ENCODE results near the gene MXRA7.
"Not testable (repeated sequence)": the region's sequence is repeated elsewhere in the genome, so short reads cannot be mapped to it uniquely, and the experiment has no call there.

MXRA7 gene

DNA sequence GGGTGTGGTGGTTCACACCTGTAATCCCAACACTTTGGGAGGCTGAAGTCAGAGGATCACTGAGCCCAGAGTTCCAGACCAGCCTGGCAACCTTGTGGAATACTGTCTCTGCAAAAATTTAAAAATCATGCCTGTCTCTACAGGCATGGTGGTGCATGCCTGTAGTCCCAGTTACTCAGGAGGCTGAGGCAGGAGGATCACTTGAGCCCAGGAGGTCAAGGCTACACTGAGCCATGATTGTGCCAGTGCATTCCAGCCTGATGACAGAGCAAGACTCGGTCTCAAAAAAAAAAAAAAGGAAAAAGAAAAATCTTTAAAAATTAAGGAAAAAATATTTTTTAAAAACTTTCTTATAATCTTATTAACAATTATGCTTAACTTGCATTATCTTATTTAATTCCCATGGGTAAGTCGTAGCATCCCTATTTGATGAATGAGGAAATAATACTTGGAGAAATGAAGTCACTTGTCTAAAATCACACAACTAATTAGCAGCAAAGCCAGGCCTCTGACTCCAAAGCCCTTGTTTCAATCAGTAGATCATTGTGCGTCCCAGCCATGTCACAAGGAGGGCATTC, 40.7 kb upstream of the MXRA7 start:
- no peaks in the 10 kb centered on the region for H3K79me2 ChIP-seq (ENCODE audit: insufficient read depth, low read length)
- no peaks in the 10 kb centered on the region for H3K9me2 ChIP-seq (replicated peaks; ENCODE audit: insufficient read depth, low read length)
- no peaks in the 10 kb centered on the region for H3F3A ChIP-seq (ENCODE audit: insufficient read depth)
- H3K36me3 ChIP-seq (ENCODE audit: low read length) = no peaks in the 10 kb centered on the region; the same call in 1 of the 2 replicates
- H3K4me2 ChIP-seq (ENCODE audit: low read depth, low read length, poor library complexity, severe bottlenecking) = no peak overlapping the region
- no peak overlapping the region for H2AFZ ChIP-seq (ENCODE audit: low read depth, low read length, severe bottlenecking)
- no peaks in the 10 kb centered on the region for H3K9me3 ChIP-seq (ENCODE audit: insufficient read depth, low read length)
- H3K27me3 ChIP-seq (ENCODE audit: low read length) = no peaks in the 10 kb centered on the region
- H3K9ac ChIP-seq (ENCODE audit: low read length) = no peak overlapping the region
- TF ChIP-seq EZH2phosphoT487 (conservative IDR thresholded peaks at IDR 0.05; ENCODE audit: low read length) (no peak), CTCF (IDR thresholded peaks at IDR 0.05; ENCODE audit: insufficient read depth, low read length, poor library complexity, severe bottlenecking) (no peak)
- no peak overlapping the region for H3K27ac ChIP-seq (ENCODE audit: low read depth, low read length)
- no peaks in the 10 kb centered on the region for H4K20me1 ChIP-seq (ENCODE audit: low read depth, low read length)
- H3K4me3 ChIP-seq (ENCODE audit: insufficient read depth, low read length, poor library complexity, severe bottlenecking) = no peak overlapping the region

GRCh38 chr17:76748657-76749056, 37.9 kb upstream of the MXRA7 start:
- TF ChIP-seq CTCF (IDR thresholded peaks at IDR 0.05; ENCODE audit: insufficient read depth, low read length, poor library complexity, severe bottlenecking) (no peak), EZH2phosphoT487 (conservative IDR thresholded peaks at IDR 0.05; ENCODE audit: low read length) (no peak)
- no peak overlapping the region for H2AFZ ChIP-seq (ENCODE audit: low read depth, low read length, severe bottlenecking)
- H3K4me3 ChIP-seq (ENCODE audit: insufficient read depth, low read length, poor library complexity, severe bottlenecking) = no peak overlapping the region
- H3K27me3 ChIP-seq (ENCODE audit: low read length) = no peaks in the 10 kb centered on the region
- H3K27ac ChIP-seq (ENCODE audit: low read depth, low read length) = no peak overlapping the region
- H3K79me2 ChIP-seq (ENCODE audit: insufficient read depth, low read length) = no peaks in the 10 kb centered on the region
- H4K20me1 ChIP-seq (ENCODE audit: low read depth, low read length) = no peaks in the 10 kb centered on the region
- no peaks in the 10 kb centered on the region for H3F3A ChIP-seq (ENCODE audit: insufficient read depth)
- H3K9ac ChIP-seq (ENCODE audit: low read length) = no peak overlapping the region
- no peaks in the 10 kb centered on the region for H3K9me2 ChIP-seq (replicated peaks; ENCODE audit: insufficient read depth, low read length)
- peaks cover 3% of the 10 kb centered on the region; the same call in 1 of the 2 replicates for H3K36me3 ChIP-seq (ENCODE audit: low read length)
- H3K4me2 ChIP-seq (ENCODE audit: low read depth, low read length, poor library complexity, severe bottlenecking) = no peak overlapping the region
- no peaks in the 10 kb centered on the region for H3K9me3 ChIP-seq (ENCODE audit: insufficient read depth, low read length)

GRCh38 chr17:76747716-76748363, 37.1 kb upstream of the MXRA7 start:
- TF ChIP-seq EZH2phosphoT487 (conservative IDR thresholded peaks at IDR 0.05; ENCODE audit: low read length) (no peak), CTCF (IDR thresholded peaks at IDR 0.05; ENCODE audit: insufficient read depth, low read length, poor library complexity, severe bottlenecking) (no peak)

GRCh38 chr17:76745785-76746184, 35.0 kb upstream of the MXRA7 start:
- H3K27me3 ChIP-seq (ENCODE audit: low read length); H3K4me2 ChIP-seq (ENCODE audit: low read depth, low read length, poor library complexity, severe bottlenecking); H3F3A ChIP-seq (ENCODE audit: insufficient read depth); H3K27ac ChIP-seq (ENCODE audit: low read depth, low read length); H3K9me2 ChIP-seq (replicated peaks; ENCODE audit: insufficient read depth, low read length); H3K36me3 ChIP-seq (ENCODE audit: low read length); H3K9me3 ChIP-seq (ENCODE audit: insufficient read depth, low read length); H3K79me2 ChIP-seq (ENCODE audit: insufficient read depth, low read length); H2AFZ ChIP-seq (ENCODE audit: low read depth, low read length, severe bottlenecking); H3K4me3 ChIP-seq (ENCODE audit: insufficient read depth, low read length, poor library complexity, severe bottlenecking); H4K20me1 ChIP-seq (ENCODE audit: low read depth, low read length); H3K9ac ChIP-seq (ENCODE audit: low read length): not testable (repeated sequence)

More at GRCh38 chr17:76747716-76748363, 37.1 kb upstream of the MXRA7 start:
- Histone ChIP-seq H2AFZ (ENCODE audit: low read depth, low read length, severe bottlenecking) (no peak overlapping the region), H3K9ac (ENCODE audit: low read length) (no peak overlapping the region), H3F3A (ENCODE audit: insufficient read depth) (no peaks in the 10 kb centered on the region), H3K9me2 (replicated peaks; ENCODE audit: insufficient read depth, low read length) (no peaks in the 10 kb centered on the region), H3K9me3 (ENCODE audit: insufficient read depth, low read length) (no peaks in the 10 kb centered on the region), H3K27ac (ENCODE audit: low read depth, low read length) (no peak overlapping the region), H4K20me1 (ENCODE audit: low read depth, low read length) (no peaks in the 10 kb centered on the region), H3K36me3 (ENCODE audit: low read length) (peaks cover 3% of the 10 kb centered on the region; the same call in 1 of the 2 replicates), H3K27me3 (ENCODE audit: low read length) (no peaks in the 10 kb centered on the region), H3K4me2 (ENCODE audit: low read depth, low read length, poor library complexity, severe bottlenecking) (no peak overlapping the region), H3K79me2 (ENCODE audit: insufficient read depth, low read length) (no peaks in the 10 kb centered on the region), H3K4me3 (ENCODE audit: insufficient read depth, low read length, poor library complexity, severe bottlenecking) (no peak overlapping the region)
